Heart left ventricle (tissue), 13 donors: ENCODE results near the gene PTRH2.

ENCODE experiments used
- CTCF ChIP-seq, 12 donors: fragments of 200-600 bp; sonication (generic) in 4 of 12; IDR thresholded peaks; one replicate each; pipeline versions ENCODE4 v1.5.0 to v1.8.0; 2018 to 2022; ENCODE audit warnings: antibody characterized with exemption in 12 of 12, mild to moderate bottlenecking in 5 of 12
- POLR2A ChIP-seq, 2 donors: fragments of 450-650 bp; IDR thresholded peaks; one replicate each; pipeline ENCODE4 v1.6.1; 2017; ENCODE audit warnings: antibody characterized with exemption in 2 of 2, mild to moderate bottlenecking in 2 of 2, moderate library complexity in 2 of 2
- donor health status: ischemic (EF 13 %, LVEDD 7.1; RV severe dilation, severe dysfunction).
- donor health status: DM: no; HTN: yes; CAD: no.
- donor health status: DM: no; HTN: no; CAD: no.
- donor health status: ischemic (EF 25% LVEDD 6.9; RV normal size, moderate dysfunction).
- donor health status: ischemic (EF 25% LVEDD 5.7; RV mildly dilated, moderate dysfunction).
- donor health status: ischemic (EF 35%, LVEDD 5.7; RV mildly dilated, moderate dysfunction).
- donor health status: nonischemic (EF 11% LVEDD 7.7; RV severe dilation, severe dysfunction).
- donor health status: DM: yes; HTN: yes; CAD: no.
- donor health status: PGD.
- donor health status: ischemic (EF 29% LVEDD 5.4; RV normal size, mild dysfunction).
- donor health status: nonischemic (EF 23%, LVEDD 6.1; RV moderate dilation, normal function).

- no peak for TF ChIP-seq CTCF (IDR thresholded peaks at IDR 0.05)
- TF ChIP-seq POLR2A (IDR thresholded peaks at IDR 0.05) = no peak
These were observed 37.8 kb upstream of the PTRH2 start for GRCh38 chr17:59745040-59745439.
